H4 (cell line): Measurements from ENCODE around the gene DOCK10. TPM values are rescaled to one million over a fixed set of nuclear protein-coding genes. Genes with fewer than 3 reads are reported as not detected.
"Not testable (repeated sequence)": the region's sequence is repeated elsewhere in the genome, so short reads cannot be mapped to it uniquely, and the experiment has no call there.

ENCODE experiments used
- DNase-seq: peaks from one replicate; pipeline ENCODE4 v3.0.0-alpha.2; 2015; ENCODE audit warnings: low spot score
- total RNA-seq: library from RNA; depleted of rRNA; stranded (reverse); fragments of >200 nt; shearing (Covaris generic); gene quantifications from 2 replicates; pipeline ENCODE4 v1.2.3, GENCODE V29; 2014

The DOCK10 gene
- total RNA-seq, 1 experiment from 2014 or later, result 10.8 TPM

- no peak for DNase-seq
These were observed 123.4 kb downstream of the DOCK10 start for GRCh38 chr2:224918626-224919471.

GRCh38 chr2:224917246-224917645 is 125.0 kb downstream of the DOCK10 start:
- not testable (repeated sequence) for DNase-seq

GRCh38 chr2:224915136-224915535 is 127.1 kb downstream of the DOCK10 start:
- no peak for DNase-seq

- no peak for DNase-seq
These were observed 131.7 kb downstream of the DOCK10 start for GRCh38 chr2:224910574-224910925.

GRCh38 chr2:224909885-224910573 is 132.2 kb downstream of the DOCK10 start:
- DNase-seq, result no peak

GRCh38 chr2:224908818-224909217 is 133.4 kb downstream of the DOCK10 start:
- DNase-seq, result no peak

GRCh38 chr2:224904381-224904780 is 137.9 kb downstream of the DOCK10 start:
- no peak for DNase-seq

GRCh38 chr2:224903621-224904020 is 138.6 kb downstream of the DOCK10 start:
- no peak for DNase-seq

- no peak for DNase-seq
These were observed 141.1 kb downstream of the DOCK10 start for GRCh38 chr2:224901121-224901676.

- no peak for DNase-seq
These were observed 146.9 kb downstream of the DOCK10 start for GRCh38 chr2:224895377-224895776.

- no peak for DNase-seq
These were observed 147.9 kb downstream of the DOCK10 start for GRCh38 chr2:224894356-224894755.

GRCh38 chr2:224893848-224894247 is 148.4 kb downstream of the DOCK10 start:
- no peak for DNase-seq

- DNase-seq, result no peak
These were observed 149.6 kb downstream of the DOCK10 start for GRCh38 chr2:224892574-224893204.

- DNase-seq, result no peak
These were observed 151.9 kb downstream of the DOCK10 start for GRCh38 chr2:224890372-224890771.

- DNase-seq, result peak; percentile 13
These were observed 155.1 kb downstream of the DOCK10 start for GRCh38 chr2:224887141-224887540.

- DNase-seq, result no peak
These were observed 156.3 kb downstream of the DOCK10 start for GRCh38 chr2:224885836-224886547.

- DNase-seq, result no peak
These were observed 157.0 kb downstream of the DOCK10 start for GRCh38 chr2:224885291-224885690.

GRCh38 chr2:224884188-224884587 is 158.1 kb downstream of the DOCK10 start:
- DNase-seq, result peak; percentile 52

GRCh38 chr2:224883700-224884099 is 158.6 kb downstream of the DOCK10 start:
- no peak for DNase-seq

GRCh38 chr2:224883172-224883516 is 159.1 kb downstream of the DOCK10 start:
- no peak for DNase-seq

GRCh38 chr2:224882291-224883171 is 159.7 kb downstream of the DOCK10 start:
- peak; percentile 11 for DNase-seq
